Right cardiac atrium (tissue), 5 donors: Measurements from ENCODE around the gene ZFAND3. TPM values are rescaled to one million over a fixed set of nuclear protein-coding genes. Genes with fewer than 3 reads are reported as not detected.
A peak's percentile ranks its signal among the peaks of the same experiment; 100 is the strongest.

Experiments
- ATAC-seq, 2 donors: fragments of 200-7000 bp; cut with Tn5 transposase; one replicate each; pipeline versions ENCODE4 v1.8.0 to v1.9.1; 2020; ENCODE audit warnings: moderate library complexity in 2 of 2, mild to moderate bottlenecking in 1 of 2
- DNase-seq, 3 donors: peaks; one replicate each; pipeline ENCODE4 v3.0.0-alpha.2; 2020
- H3K27ac ChIP-seq: one replicate; pipeline ENCODE4 v1.5.1; 2013; ENCODE audit warnings: mild to moderate bottlenecking, low read length, control low read depth, moderate library complexity
- H3K27me3 ChIP-seq: one replicate; pipeline ENCODE4 v1.6.1; 2013; ENCODE audit not compliant: control insufficient read depth, insufficient read depth
- H3K4me1 ChIP-seq: one replicate; pipeline ENCODE4 v1.6.1; 2013; ENCODE audit warnings: low read length; ENCODE audit not compliant: control insufficient read depth, insufficient read depth
- H3K4me3 ChIP-seq: one replicate; pipeline ENCODE4 v1.5.1; 2013; ENCODE audit warnings: low read length, control low read depth
- H3K9me3 ChIP-seq: one replicate; pipeline ENCODE4 v1.6.1; 2013; ENCODE audit warnings: low read length; ENCODE audit not compliant: control insufficient read depth
- WGBS: extraction: QIAGEN DNeasy Blood & Tissue Kit; methylation state at CpG from one replicate; pipeline ENCODE4 v1.1.7; 2013; 5-methylcytosine and 5-hydroxymethylcytosine counted together
- intact Hi-C, 4 donors: fragments of 100-400 bp; cut with DNase I; formaldehyde crosslinking; loops; one replicate each; pipeline versions ENCODE4 v1.11.0 to v1.14.0; 2022 to 2023
- polyA plus RNA-seq: library from polyadenylated mRNA; stranded (reverse); fragments of 200-250 nt; gene quantifications from one replicate; pipeline ENCODE4 v1.2.3, GENCODE V29; 2013
- total RNA-seq, 4 donors: library from RNA; stranded (reverse); fragmentation: NEBNext Ultra II Directional; extraction: Animal tissue kit (Norgen Biotek cat#: 25700); gene quantifications; one replicate each; pipeline ENCODE4 v1.2.1, GENCODE V29; 2021
- donor health status: healthy with polysubstance abuse.
- donor health status: DM: no; HTN: yes; CAD: no.
- donor health status: DM: no; HTN: no; CAD: no.
- donor health status: DM: no; HTN: yes; CAD: no; lungs with severe emphysema.
- donor health status: DM: yes; HTN: yes; CAD: no.

ZFAND3 gene
- total and polyA plus RNA-seq, 5 donors = 50.1 to 91.4 (median 79.1) TPM

- WGBS = 84% methylated on average over 5 of the region's 5 CpGs
Measured at GRCh38 chr6:37979392-37980221, 160.1 kb downstream of the ZFAND3 start.

GRCh38 chr6:37980222-37980595 lies 160.7 kb downstream of the ZFAND3 start:
- Histone ChIP-seq H3K27me3 (no peaks in the 10 kb centered on the region), H3K27ac (no peak overlapping the region), H3K4me3 (no peak overlapping the region), H3K9me3 (no peaks in the 10 kb centered on the region), H3K4me1 (no peaks in the 10 kb centered on the region)
- ATAC-seq = no peak
- 80% methylated on average over 1 of the region's 1 CpG for WGBS
- intact Hi-C loops = no loop called here
- DNase-seq = no peak

More at GRCh38 chr6:37979392-37980221, 160.1 kb downstream of the ZFAND3 start:
- Histone ChIP-seq H3K4me1 (no peaks in the 10 kb centered on the region), H3K9me3 (no peaks in the 10 kb centered on the region), H3K27me3 (no peaks in the 10 kb centered on the region), H3K4me3 (no peak overlapping the region), H3K27ac (no peak overlapping the region)
- DNase-seq (no peak), ATAC-seq (no peak)
- intact Hi-C loops = no loop called here

GRCh38 chr6:37981626-37982025 lies 162.1 kb downstream of the ZFAND3 start:
- Histone ChIP-seq H3K4me3 (no peak overlapping the region), H3K27me3 (no peaks in the 10 kb centered on the region), H3K27ac (no peak overlapping the region), H3K4me1 (no peaks in the 10 kb centered on the region), H3K9me3 (no peaks in the 10 kb centered on the region)
- 83% methylated on average over 2 of the region's 2 CpGs for WGBS
- intact Hi-C loops = no loop called here
- no peak for ATAC-seq
- no peak for DNase-seq

DNA sequence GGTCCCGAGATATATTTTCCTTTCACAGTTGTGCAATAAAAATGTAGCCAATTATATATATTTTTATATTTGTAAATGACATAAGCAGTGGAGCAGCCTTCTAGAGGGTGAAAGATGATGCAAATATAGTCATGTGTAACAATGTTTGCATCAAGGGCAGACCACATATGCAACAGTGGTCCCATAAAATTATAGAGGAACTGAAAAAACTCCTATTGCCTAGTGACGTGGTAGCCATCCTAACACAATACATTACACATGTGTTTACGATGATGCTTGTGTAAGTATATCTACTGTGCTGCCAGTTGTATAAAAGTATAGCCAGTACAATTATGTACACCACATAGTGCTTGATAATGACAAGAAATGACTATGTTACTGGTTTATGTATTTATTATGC lies 162.8 kb downstream of the ZFAND3 start:
- Histone ChIP-seq H3K27me3 (no peaks in the 10 kb centered on the region), H3K4me3 (no peak overlapping the region), H3K4me1 (no peaks in the 10 kb centered on the region), H3K9me3 (no peaks in the 10 kb centered on the region), H3K27ac (no peak overlapping the region)
- intact Hi-C loops = no loop called here
- WGBS = 88% methylated on average over 3 of the region's 3 CpGs
- DNase-seq (no peak), ATAC-seq (no peak)

DNA sequence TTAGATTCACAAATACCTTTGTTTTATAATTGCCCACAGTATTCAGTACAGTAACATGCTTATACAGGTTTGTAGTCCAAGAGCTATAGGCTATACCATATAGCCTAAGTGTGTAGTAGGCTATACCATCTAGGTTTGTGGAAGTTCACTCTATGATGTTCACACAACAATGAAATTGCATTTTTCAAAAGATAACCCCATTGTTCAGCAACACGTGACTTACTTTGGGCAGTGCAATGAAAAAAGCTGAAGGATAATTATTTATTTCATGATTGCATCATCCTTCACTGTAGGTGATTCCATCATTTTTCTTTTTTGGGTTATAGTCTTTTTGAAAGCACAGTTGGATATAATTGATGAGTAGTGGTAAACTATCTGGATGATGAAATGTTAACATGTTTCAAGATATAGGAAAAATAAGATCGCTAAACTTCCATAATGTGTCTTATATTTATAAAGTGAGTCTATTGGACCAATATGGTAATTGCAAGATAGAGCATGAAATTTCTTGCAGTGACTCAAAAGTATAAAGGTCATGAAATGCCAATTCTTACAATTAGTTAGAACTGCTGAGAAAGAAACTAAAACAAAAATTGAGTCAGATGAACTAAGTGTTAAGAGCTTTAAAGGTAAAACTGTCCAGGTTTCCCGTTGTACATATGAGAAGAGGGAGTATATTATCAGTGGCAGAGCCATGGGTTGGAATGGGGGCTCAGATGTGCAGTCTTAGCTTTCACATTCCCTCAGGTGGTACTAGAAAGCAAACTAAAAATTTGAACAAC lies 164.4 kb downstream of the ZFAND3 start:
- no peaks in the 10 kb centered on the region for H3K9me3 ChIP-seq
- no peaks in the 10 kb centered on the region for H3K27me3 ChIP-seq
- intact Hi-C loops = no loop called here
- H3K27ac ChIP-seq = no peak overlapping the region
- WGBS = 96% methylated on average over 3 of the region's 3 CpGs
- DNase-seq (no peak), ATAC-seq (no peak)
- no peak overlapping the region for H3K4me3 ChIP-seq
- H3K4me1 ChIP-seq = peaks cover under 1% of the 10 kb centered on the region

- H3K27ac ChIP-seq = no peak overlapping the region
- H3K4me1 ChIP-seq = peaks cover 1% of the 10 kb centered on the region
- H3K4me3 ChIP-seq = no peak overlapping the region
- DNase-seq = no peak
- ATAC-seq = no peak
- H3K9me3 ChIP-seq = no peaks in the 10 kb centered on the region
- intact Hi-C loops = no loop called here
- H3K27me3 ChIP-seq = no peaks in the 10 kb centered on the region
- WGBS = 98% methylated on average over 2 of the region's 2 CpGs
Measured at GRCh38 chr6:37984578-37984977, 165.1 kb downstream of the ZFAND3 start.

DNA sequence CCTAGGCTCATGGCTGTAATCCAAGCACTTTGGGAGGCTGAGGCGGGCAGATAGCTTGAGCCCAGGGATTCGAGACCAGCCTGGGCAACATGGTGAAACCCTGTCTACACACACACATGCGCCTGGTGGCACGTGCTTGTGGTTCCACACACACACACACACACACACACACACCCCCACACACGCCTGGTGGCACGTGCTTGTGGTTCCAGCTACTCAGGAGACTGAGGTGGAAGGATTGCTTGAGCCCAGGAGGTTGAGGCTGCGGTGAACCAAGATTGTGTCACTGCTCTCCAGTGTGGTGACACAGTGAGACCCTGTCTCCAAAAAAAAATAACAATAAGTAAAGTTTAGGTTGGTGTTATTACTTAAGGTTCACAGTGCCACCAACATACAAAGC lies 165.8 kb downstream of the ZFAND3 start:
- DNase-seq (no peak), ATAC-seq (no peak)
- Histone ChIP-seq H3K27me3 (no peaks in the 10 kb centered on the region), H3K9me3 (no peaks in the 10 kb centered on the region), H3K27ac (no peak overlapping the region), H3K4me1 (peaks cover 7% of the 10 kb centered on the region), H3K4me3 (no peak overlapping the region)
- 89% methylated on average over 7 of the region's 7 CpGs for WGBS
- intact Hi-C loops = no loop called here

GRCh38 chr6:37987018-37987417 lies 167.5 kb downstream of the ZFAND3 start:
- Histone ChIP-seq H3K9me3 (no peaks in the 10 kb centered on the region), H3K4me1 (peaks cover 9% of the 10 kb centered on the region), H3K4me3 (no peak overlapping the region), H3K27me3 (no peaks in the 10 kb centered on the region), H3K27ac (no peak overlapping the region)
- no peak for DNase-seq
- peak in 1 of 2 donors; percentile 37 for ATAC-seq
- intact Hi-C loops = no loop called here
- 91% methylated on average over 1 of the region's 1 CpG for WGBS

DNA sequence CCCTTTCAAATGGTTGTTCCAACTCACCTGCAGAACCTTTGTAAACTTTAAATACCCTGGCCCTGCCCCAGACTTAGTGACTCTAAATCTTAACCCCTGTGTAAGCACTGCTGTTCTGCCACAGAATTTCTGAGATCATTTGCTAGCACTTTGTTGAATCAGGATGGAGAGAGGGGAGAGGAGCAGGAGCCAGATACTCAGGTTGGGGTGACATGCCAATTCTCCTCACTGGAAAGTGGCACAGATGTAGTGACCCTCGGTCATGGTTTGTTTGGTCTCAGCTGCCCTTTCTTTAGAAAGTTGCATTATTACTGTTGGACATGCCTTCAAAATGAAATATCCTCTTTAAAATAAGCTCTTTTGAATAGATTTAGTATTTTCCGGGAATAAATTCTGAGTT lies 168.0 kb downstream of the ZFAND3 start:
- intact Hi-C loops = no loop called here
- Histone ChIP-seq H3K27me3 (no peaks in the 10 kb centered on the region), H3K4me1 (peaks cover 9% of the 10 kb centered on the region), H3K9me3 (no peaks in the 10 kb centered on the region), H3K4me3 (no peak overlapping the region), H3K27ac (peak overlapping the region; percentile 19)
- ATAC-seq (no peak), DNase-seq (no peak)
- 73% methylated on average over 2 of the region's 2 CpGs for WGBS

GRCh38 chr6:37988127-37988526 lies 168.6 kb downstream of the ZFAND3 start:
- no peak for ATAC-seq
- 66% methylated on average over 2 of the region's 2 CpGs for WGBS
- Histone ChIP-seq H3K27me3 (no peaks in the 10 kb centered on the region), H3K4me1 (peaks cover 9% of the 10 kb centered on the region), H3K4me3 (no peak overlapping the region), H3K27ac (no peak overlapping the region), H3K9me3 (no peaks in the 10 kb centered on the region)
- intact Hi-C loops = no loop called here
- no peak for DNase-seq

GRCh38 chr6:37988696-37989095 lies 169.2 kb downstream of the ZFAND3 start:
- intact Hi-C loops = no loop called here
- Histone ChIP-seq H3K4me3 (no peak overlapping the region), H3K27me3 (no peaks in the 10 kb centered on the region), H3K27ac (no peak overlapping the region), H3K4me1 (peaks cover 9% of the 10 kb centered on the region), H3K9me3 (no peaks in the 10 kb centered on the region)
- 66% methylated on average over 3 of the region's 3 CpGs for WGBS
- ATAC-seq (no peak), DNase-seq (no peak)
